ENCODE data around the gene FBXO28. TPM values are rescaled to one million over a fixed set of nuclear protein-coding genes. Genes with fewer than 3 reads are reported as not detected.

The FBXO28 gene, protein sequence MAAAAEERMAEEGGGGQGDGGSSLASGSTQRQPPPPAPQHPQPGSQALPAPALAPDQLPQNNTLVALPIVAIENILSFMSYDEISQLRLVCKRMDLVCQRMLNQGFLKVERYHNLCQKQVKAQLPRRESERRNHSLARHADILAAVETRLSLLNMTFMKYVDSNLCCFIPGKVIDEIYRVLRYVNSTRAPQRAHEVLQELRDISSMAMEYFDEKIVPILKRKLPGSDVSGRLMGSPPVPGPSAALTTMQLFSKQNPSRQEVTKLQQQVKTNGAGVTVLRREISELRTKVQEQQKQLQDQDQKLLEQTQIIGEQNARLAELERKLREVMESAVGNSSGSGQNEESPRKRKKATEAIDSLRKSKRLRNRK
- 15.0 and 21.4 TPM in 2 replicates for total RNA-seq

DNA sequence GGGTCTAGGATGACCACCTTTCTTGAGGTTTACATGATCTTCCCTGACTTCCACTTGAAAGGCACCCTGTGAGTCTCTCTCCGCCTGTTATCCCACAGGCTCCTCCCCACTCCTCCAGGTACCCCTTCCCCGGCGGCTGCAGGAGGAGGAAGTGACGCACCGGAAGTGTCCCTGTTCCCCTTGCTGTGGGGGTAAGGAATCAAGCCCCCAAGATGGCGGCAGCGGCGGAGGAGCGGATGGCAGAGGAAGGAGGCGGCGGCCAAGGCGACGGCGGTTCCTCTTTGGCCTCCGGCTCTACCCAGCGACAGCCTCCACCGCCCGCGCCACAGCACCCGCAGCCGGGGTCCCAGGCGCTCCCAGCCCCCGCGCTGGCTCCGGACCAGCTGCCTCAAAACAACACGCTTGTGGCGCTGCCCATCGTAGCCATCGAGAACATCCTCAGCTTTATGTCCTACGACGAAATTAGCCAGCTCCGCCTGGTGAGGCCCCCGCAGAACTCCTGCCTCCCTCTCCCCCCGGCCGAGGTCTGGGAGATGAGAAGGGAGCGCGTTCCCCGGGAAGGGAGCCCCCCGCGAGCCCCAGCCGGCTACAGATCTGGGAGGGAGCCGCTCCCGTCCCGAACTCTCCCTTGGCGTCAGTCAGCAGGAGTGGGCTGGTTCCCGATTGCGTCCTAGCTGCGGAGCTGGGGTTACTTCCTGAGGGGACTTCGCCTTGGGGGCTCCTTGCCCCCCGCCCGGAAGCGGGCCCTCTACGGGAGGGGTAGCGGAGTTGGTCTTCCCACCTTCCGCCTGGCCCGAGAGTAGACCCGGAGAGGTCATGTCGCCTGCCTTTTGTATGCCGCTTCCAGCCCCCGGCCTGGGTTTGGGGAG lies at the start of gene FBXO28:
TSS of gene FBXO28 (plus strand) at position 194 of the 869 bp plus-strand sequence. CDS start at position 213, 19 bp downstream.

DNA sequence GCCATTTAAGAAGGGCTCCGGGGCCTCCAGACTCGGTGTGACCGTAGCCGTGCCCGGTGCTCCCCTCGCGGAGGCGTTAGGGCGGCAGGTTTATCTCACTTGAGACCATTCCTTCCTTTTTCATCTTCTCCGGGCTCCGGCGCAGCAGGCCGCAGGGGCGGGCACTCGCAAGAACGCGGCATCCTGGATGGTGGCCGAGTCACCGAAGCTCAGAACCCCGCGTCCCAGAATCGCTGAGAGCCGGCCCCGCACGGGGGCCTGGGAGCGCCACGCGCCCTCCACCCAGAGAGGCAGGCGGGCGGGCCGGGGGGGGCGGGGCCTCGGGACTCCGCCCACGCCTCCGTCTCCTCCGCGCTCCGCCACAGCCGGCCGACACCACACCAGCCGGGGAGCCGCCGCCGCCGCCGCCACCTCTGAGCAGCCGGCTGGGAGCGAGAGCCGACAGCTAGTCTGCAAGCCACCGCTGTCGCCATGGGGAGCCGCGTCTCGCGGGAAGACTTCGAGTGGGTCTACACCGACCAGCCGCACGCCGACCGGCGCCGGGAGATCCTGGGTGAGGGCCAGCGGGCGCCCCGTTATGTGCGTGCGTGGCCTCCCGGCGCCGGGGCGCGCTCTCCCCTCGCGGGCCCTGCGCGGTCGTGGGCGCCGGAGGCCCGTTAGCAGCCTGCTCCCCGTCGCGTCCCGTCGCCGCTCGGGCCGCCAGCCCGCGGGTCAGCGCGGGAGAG lies 69.1 kb downstream of the FBXO28 start, which contains the start of gene DEGS1:
TSS of gene DEGS1 (plus strand) at position 375 of the 725 bp plus-strand sequence. CDS start at position 472, 97 bp downstream.

Other genes starting within 250 kb of the FBXO28 start
- gene DEGS1, start 69.1 kb downstream of the FBXO28 start, total RNA-seq, result 121 and 129 TPM in 2 replicates
- 16.8 and 17.0 TPM in 2 replicates for gene NVL, start 216.1 kb downstream of the FBXO28 start, total RNA-seq
- 68.2 and 75.8 TPM in 2 replicates for gene CNIH4, start 242.8 kb downstream of the FBXO28 start, total RNA-seq

All from myometrial cell (primary cell).